ENCODE measurements around the gene RHEB. TPM values are rescaled to one million over a fixed set of nuclear protein-coding genes. Genes with fewer than 3 reads are reported as not detected.

Gene RHEB
- polyA plus RNA-seq, 1 experiment: 154 TPM

GRCh38 chr7:151481650-151482505 lies 37.8 kb downstream of the RHEB start:
- no peak overlapping the region for H3K4me3 ChIP-seq (ENCODE audit: low read depth, low read length)
- no peaks in the 10 kb centered on the region for H3K9me3 ChIP-seq (ENCODE audit: control insufficient read depth, insufficient read depth, low read length)
- H3K27me3 ChIP-seq (ENCODE audit: control insufficient read depth, insufficient read depth, low read length): no peaks in the 10 kb centered on the region
- ChIA-PET POLR2A (no interaction called here), CTCF (interaction anchor here (1.1 to 1.8 kb wide), 2 partner anchors 94 to 277 kb away, joined by 3 to 6 read pairs; no protein-coding TSS in a partner anchor)
- DNase-seq (ENCODE audit: low read depth, low spot score): no peak
- no peak overlapping the region for H3K27ac ChIP-seq (ENCODE audit: low read depth, low read length)
- no peak for TF ChIP-seq CTCF (IDR thresholded peaks at IDR 0.05; ENCODE audit: low read depth, low read length)

DNA sequence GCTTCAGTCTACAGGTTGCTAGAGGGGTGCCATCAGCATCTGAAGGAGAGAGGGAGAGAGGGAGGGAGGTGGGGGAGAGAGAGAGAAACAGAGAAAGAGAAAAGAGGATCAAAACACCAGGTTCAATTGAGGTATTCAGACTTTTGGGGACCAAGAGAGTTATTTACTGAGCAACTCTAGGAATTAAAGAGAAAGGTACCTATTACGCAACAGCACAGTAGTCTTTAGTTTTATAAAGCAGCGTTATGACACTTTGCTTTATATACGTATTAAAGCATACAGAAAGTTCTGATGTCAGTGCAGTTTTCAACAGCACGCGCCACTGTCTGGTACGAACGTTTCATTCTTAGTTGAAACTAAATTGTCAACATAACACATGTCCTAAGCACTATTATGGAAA lies 41.8 kb downstream of the RHEB start:
- H3K27ac ChIP-seq (ENCODE audit: low read depth, low read length): no peak overlapping the region
- H3K4me3 ChIP-seq (ENCODE audit: low read depth, low read length): no peak overlapping the region
- CTCF ChIA-PET: interaction anchor here (0.9 kb wide), 1 partner anchor 29 kb away, joined by 4 read pairs; no protein-coding TSS in a partner anchor
- no peak for TF ChIP-seq CTCF (IDR thresholded peaks at IDR 0.05; ENCODE audit: low read depth, low read length)
- no peaks in the 10 kb centered on the region for H3K9me3 ChIP-seq (ENCODE audit: control insufficient read depth, insufficient read depth, low read length)
- H3K27me3 ChIP-seq (ENCODE audit: control insufficient read depth, insufficient read depth, low read length): no peaks in the 10 kb centered on the region
- no peak for DNase-seq (ENCODE audit: low read depth, low spot score)
- POLR2A ChIA-PET: no interaction called here

- no peaks in the 10 kb centered on the region for H3K27me3 ChIP-seq (ENCODE audit: control insufficient read depth, insufficient read depth, low read length)
- no peaks in the 10 kb centered on the region; the same call in 1 of the 2 replicates for H3K9me3 ChIP-seq (ENCODE audit: control insufficient read depth, insufficient read depth, low read length)
- no peak overlapping the region for H3K27ac ChIP-seq (ENCODE audit: low read depth, low read length)
- ChIA-PET POLR2A (no interaction called here), CTCF (interaction anchor here (0.6 to 1.9 kb wide), 3 partner anchors 24 to 287 kb away, joined by 3 to 9 read pairs (median 4); no protein-coding TSS in a partner anchor)
- no peak for DNase-seq (ENCODE audit: low read depth, low spot score)
- no peak for TF ChIP-seq CTCF (IDR thresholded peaks at IDR 0.05; ENCODE audit: low read depth, low read length)
- no peak overlapping the region for H3K4me3 ChIP-seq (ENCODE audit: low read depth, low read length)
Observed at GRCh38 chr7:151472644-151473380, 46.9 kb downstream of the RHEB start.

DNA sequence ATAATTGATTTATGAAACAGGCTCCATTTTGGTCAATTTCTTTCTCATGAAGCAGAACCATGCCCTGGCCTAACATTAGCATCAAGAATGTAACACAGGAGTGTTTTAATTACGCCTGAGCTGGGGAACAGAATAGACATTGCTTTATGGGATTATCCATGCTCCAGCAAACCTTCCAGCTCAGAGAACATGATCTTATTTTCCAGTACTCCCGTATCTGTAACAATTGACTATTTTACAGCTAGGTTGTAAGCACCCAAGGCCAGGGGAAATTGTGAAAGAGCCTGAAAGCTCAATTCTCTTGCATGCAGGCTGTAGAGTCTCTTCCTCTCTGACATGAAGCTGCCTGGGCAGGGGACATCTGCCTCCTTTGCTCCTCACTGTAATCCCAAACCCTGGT lies 49.0 kb downstream of the RHEB start:
- no peak for TF ChIP-seq CTCF (IDR thresholded peaks at IDR 0.05; ENCODE audit: low read depth, low read length)
- ChIA-PET CTCF (interaction anchor here (0.6 to 2.2 kb wide), 2 partner anchors 22 to 72 kb away, joined by 10 to 12 read pairs; no protein-coding TSS in a partner anchor), POLR2A (no interaction called here)

More for the DNA sequence above, 49.0 kb downstream of the RHEB start:
- Histone ChIP-seq H3K4me3 (ENCODE audit: low read depth, low read length) (no peak overlapping the region), H3K9me3 (ENCODE audit: control insufficient read depth, insufficient read depth, low read length) (peaks cover 4% of the 10 kb centered on the region; the same call in 1 of the 2 replicates), H3K27me3 (ENCODE audit: control insufficient read depth, insufficient read depth, low read length) (no peaks in the 10 kb centered on the region), H3K27ac (ENCODE audit: low read depth, low read length) (no peak overlapping the region)
- no peak for DNase-seq (ENCODE audit: low read depth, low spot score)

All from AG04450 (cell line).